B cell (primary cell): Measurements from ENCODE around the gene METTL4. TPM values are rescaled to one million over a fixed set of nuclear protein-coding genes. Genes with fewer than 3 reads are reported as not detected.

Experiments used
- ATAC-seq: fragments of 200-7000 bp; cut with Tn5 transposase; one replicate; pipeline ENCODE4 v1.10.0; 2021; ENCODE audit warnings: low read depth, mild to moderate bottlenecking, moderate number of reproducible peaks, moderate library complexity
- CTCF ChIA-PET: fragments of 350-600 bp; sonication (Branson Sonifier 250); formaldehyde crosslinking; loops from one replicate; lab custom pipeline; 2021; ENCODE audit warnings: antibody characterized with exemption, inconsistent platforms; lab: Charles Lee
- POLR2A ChIA-PET: fragments of 350-600 bp; sonication (Branson Sonifier 250); formaldehyde crosslinking; loops from one replicate; lab custom pipeline; 2021; ENCODE audit warnings: antibody characterized with exemption; lab: Charles Lee
- DNase-seq: peaks from one replicate; pipeline ENCODE4 v3.0.0; 2013
- H2AFZ ChIP-seq: 2 replicates; pipeline ENCODE4 v1.6.1; 2012; ENCODE audit warnings: mild to moderate bottlenecking, low read depth, low read length; ENCODE audit not compliant: insufficient read depth, poor library complexity, severe bottlenecking
- H3K27ac ChIP-seq, 2 donors: 1 replicate in 1 of 2; 2 replicates in 1 of 2; pipeline ENCODE4 v1.5.1; 2012 to 2013; ENCODE audit warnings: low read length in 2 of 2, mild to moderate bottlenecking in 2 of 2, moderate library complexity in 1 of 2
- H3K27me3 ChIP-seq, 4 experiments: fragments of 200-600 bp in 1 of 4; sonication (generic) in 1 of 4; replicated peaks in 1 of 4; 1 replicate in 2 of 4; 2 replicates in 2 of 4; pipeline versions ENCODE4 v1.6.1 to v1.7.0; 2013 to 2016; ENCODE audit warnings: low read length in 3 of 4, mild to moderate bottlenecking in 2 of 4, mixed read lengths in 1 of 4, moderate library complexity in 1 of 4; ENCODE audit not compliant: insufficient read depth in 4 of 4, control insufficient read depth in 3 of 4; ENCODE audit errors: control extremely low read depth in 1 of 4
- H3K36me3 ChIP-seq, 2 experiments: replicated peaks in 1 of 2; 1 replicate in 1 of 2; 2 replicates in 1 of 2; pipeline versions ENCODE4 v1.6.1 to v1.7.1; 2013; ENCODE audit warnings: low read length in 1 of 2; ENCODE audit not compliant: insufficient read depth in 2 of 2, control insufficient read depth in 1 of 2; ENCODE audit errors: control extremely low read depth in 1 of 2, extremely low read depth in 1 of 2
- H3K4me1 ChIP-seq, 2 donors: fragments of 200-600 bp in 1 of 2; sonication (generic) in 1 of 2; 1 replicate in 1 of 2; 2 replicates in 1 of 2; pipeline versions ENCODE4 v1.5.1 to v1.6.1; 2013 to 2017; ENCODE audit warnings: low read length in 2 of 2; ENCODE audit not compliant: control insufficient read depth in 2 of 2, insufficient read depth in 2 of 2
- H3K4me2 ChIP-seq: replicated peaks from 2 replicates; pipeline ENCODE3; 2012; ENCODE audit warnings: mild to moderate bottlenecking, low read depth, low read length; ENCODE audit not compliant: poor library complexity, severe bottlenecking
- H3K4me3 ChIP-seq, 5 experiments: fragments of 200-600 bp in 1 of 5; sonication (generic) in 1 of 5; 1 replicate in 3 of 5; 2 replicates in 2 of 5; pipeline versions ENCODE4 v1.5.1 to v1.7.0; 2011 to 2016; ENCODE audit warnings: low read length in 4 of 5, mild to moderate bottlenecking in 4 of 5, low read depth in 2 of 5, control low read depth in 1 of 5, moderate library complexity in 1 of 5; ENCODE audit not compliant: insufficient read depth in 1 of 5; ENCODE audit errors: control extremely low read depth in 1 of 5, extremely low read depth in 1 of 5
- H3K79me2 ChIP-seq: fragments of 200-600 bp; sonication (generic); one replicate; pipeline ENCODE4 v1.6.0; 2016; ENCODE audit warnings: low read length; ENCODE audit not compliant: control insufficient read depth, insufficient read depth
- H3K9ac ChIP-seq: fragments of 200-600 bp; sonication (generic); 2 replicates; pipeline ENCODE4 v1.6.1; 2017; ENCODE audit warnings: mild to moderate bottlenecking, low read length, moderate library complexity
- H3K9me3 ChIP-seq, 3 donors: one replicate each; pipeline versions ENCODE4 v1.6.1 to v1.7.1; 2013; ENCODE audit warnings: low read length in 2 of 3; ENCODE audit not compliant: control insufficient read depth in 2 of 3, insufficient read depth in 1 of 3; ENCODE audit errors: control extremely low read depth in 1 of 3
- H4K20me1 ChIP-seq: 2 replicates; pipeline ENCODE4 v1.6.0; 2012; ENCODE audit warnings: mild to moderate bottlenecking, low read length; ENCODE audit not compliant: insufficient read depth, control insufficient read depth, poor library complexity, severe bottlenecking
- H3K27ac Mint-ChIP-seq: one replicate; pipeline ENCODE4 v1.8.0; 2021; ENCODE audit warnings: mixed read lengths
- H3K27me3 Mint-ChIP-seq: one replicate; pipeline ENCODE4 v1.8.0; 2021; ENCODE audit warnings: mixed read lengths
- H3K4me1 Mint-ChIP-seq: one replicate; pipeline ENCODE4 v1.8.0; 2021; ENCODE audit warnings: mixed read lengths
- H3K4me3 Mint-ChIP-seq: one replicate; pipeline ENCODE4 v1.8.0; 2021; ENCODE audit warnings: mixed read lengths
- H3K9me3 Mint-ChIP-seq: one replicate; pipeline ENCODE4 v1.8.0; 2022; ENCODE audit warnings: mixed read lengths; ENCODE audit not compliant: insufficient read depth
- CTCF ChIP-seq: fragments of 200-600 bp; IDR thresholded peaks from one replicate; pipeline ENCODE4 v1.8.0; 2022; ENCODE audit warnings: antibody characterized with exemption, mild to moderate bottlenecking
- EZH2 ChIP-seq: IDR thresholded peaks from 2 replicates; pipeline ENCODE4 v1.6.1; 2012; ENCODE audit warnings: borderline replicate concordance, low read depth, mild to moderate bottlenecking, moderate library complexity, low read length; ENCODE audit not compliant: insufficient read depth, poor library complexity, severe bottlenecking
- WGBS: methylation state at CpG from one replicate; pipeline ENCODE4 v1.1.5; 2013; ENCODE audit warnings: missing lambda C conversion rate; ENCODE audit not compliant: insufficient coverage; 5-methylcytosine and 5-hydroxymethylcytosine counted together
- intact Hi-C: fragments of 100-400 bp; cut with micrococcal nuclease; formaldehyde crosslinking; loops from one replicate; pipeline ENCODE4 v1.10.0; 2022
- polyA plus RNA-seq: library from polyadenylated mRNA; depleted of rRNA; stranded (reverse); fragments of >200 nt; gene quantifications from 2 replicates; pipeline ENCODE4 v1.2.3, GENCODE V29; 2012
- total RNA-seq, 2 donors: library from RNA; stranded (reverse); fragments of 120-200 nt in 1 of 2; gene quantifications; 1 replicate in 1 of 2; 2 replicates in 1 of 2; pipeline versions ENCODE4 v1.2.3 to v1.2.4, GENCODE V29; 2013 to 2022

METTL4 gene
- total and polyA plus RNA-seq, 2 donors (not counting 1 experiment from before 2014, with no cell fraction given): 12.9 to 31.6 TPM

GRCh38 chr18:2569338-2570207, 1.7 kb downstream of the METTL4 start:
- WGBS: 94% methylated on average over 3 of the region's 10 CpGs
- TF ChIP-seq EZH2: no peak
- TF ChIP-seq CTCF: no peak
- peaks cover 2 to 11% of the 10 kb centered on the region in 2 experiments for H3K36me3 ChIP-seq
- H3K27me3 Mint-ChIP-seq: no peaks in the 10 kb centered on the region
- H3K79me2 ChIP-seq: peaks cover 59% of the 10 kb centered on the region
- H3K4me3 ChIP-seq: peak overlapping the region in 1 of 5 experiments; percentile 79
- peak overlapping the region; percentile 80 for H3K9ac ChIP-seq
- intact Hi-C loops: loop anchor here (2.0 to 5.0 kb wide), 3 partner anchors 35 to 677 kb away; partner anchors contain the start of genes EMILIN2 and MYL12A
- H4K20me1 ChIP-seq: no peaks in the 10 kb centered on the region
- no peak for DNase-seq
- no peak overlapping the region for H3K27ac ChIP-seq
- H3K27me3 ChIP-seq: no peaks in the 10 kb centered on the region
- peak overlapping the region; percentile 88 for H3K4me2 ChIP-seq
- no peaks in the 10 kb centered on the region for H3K9me3 Mint-ChIP-seq
- peak overlapping the region; percentile 99 for H3K4me3 Mint-ChIP-seq
- peaks cover 47% of the 10 kb centered on the region for H3K4me1 Mint-ChIP-seq
- ATAC-seq: no peak
- H3K9me3 ChIP-seq: no peaks in the 10 kb centered on the region
- ChIA-PET POLR2A (interaction anchor here (0.7 to 2.8 kb wide), 3 partner anchors 67 to 87 kb away, joined by 4 to 49 read pairs (median 41); partner anchors contain the start of gene SMCHD1), CTCF (interaction anchor here (1.0 to 3.3 kb wide), 5 partner anchors 22 to 104 kb away, joined by 3 to 40 read pairs (median 9); partner anchors contain the start of gene SMCHD1)
- H3K4me1 ChIP-seq: peaks cover 22 to 23% of the 10 kb centered on the region in 2 donors
- no peak overlapping the region for H2AFZ ChIP-seq
- peak overlapping the region; percentile 68 for H3K27ac Mint-ChIP-seq

- H2AFZ ChIP-seq: no peak overlapping the region
- 94% methylated on average over 3 of the region's 3 CpGs for WGBS
- CTCF ChIA-PET: interaction anchor here (1.0 kb wide), 1 partner anchor 21 kb away, joined by 5 read pairs; no protein-coding TSS in a partner anchor
- DNase-seq: no peak
- H3K79me2 ChIP-seq: peaks cover 60% of the 10 kb centered on the region
- peaks cover 2 to 11% of the 10 kb centered on the region in 2 experiments for H3K36me3 ChIP-seq
- TF ChIP-seq EZH2 (no peak), CTCF (no peak)
- POLR2A ChIA-PET: interaction anchor here (0.6 to 0.7 kb wide), 3 partner anchors 68 to 711 kb away, joined by 3 to 4 read pairs (median 4); no protein-coding TSS in a partner anchor
- no peak overlapping the region for H3K9ac ChIP-seq
- Mint-ChIP-seq H3K9me3 (no peaks in the 10 kb centered on the region), H3K27ac (no peak overlapping the region), H3K27me3 (no peaks in the 10 kb centered on the region), H3K4me1 (peaks cover 47% of the 10 kb centered on the region), H3K4me3 (peak overlapping the region; percentile 40)
- no peaks in the 10 kb centered on the region for H4K20me1 ChIP-seq
- H3K4me2 ChIP-seq: no peak overlapping the region
- H3K27me3 ChIP-seq: no peaks in the 10 kb centered on the region
- H3K27ac ChIP-seq: no peak overlapping the region
- no peak overlapping the region for H3K4me3 ChIP-seq
- H3K4me1 ChIP-seq: peaks cover 22 to 23% of the 10 kb centered on the region in 2 donors
- intact Hi-C loops: no loop called here
- no peak for ATAC-seq
- H3K9me3 ChIP-seq: no peaks in the 10 kb centered on the region
Measured at GRCh38 chr18:2568605-2569004, 2.7 kb downstream of the METTL4 start.
